SK-N-SH (cell line): ENCODE data around the gene ZNF569. TPM values are rescaled to one million over a fixed set of nuclear protein-coding genes. Genes with fewer than 3 reads are reported as not detected.

ENCODE experiments used
- CTCF ChIA-PET: fragments of 300-600, 350-600 bp; formaldehyde crosslinking; extraction: SDS; loops from one replicate; lab custom pipeline; 2021; lab: Yijun Ruan, JAX
- POLR2A ChIA-PET: fragments of 350-600 bp; sonication (Branson Sonifier 250); formaldehyde crosslinking; extraction: SDS; loops from one replicate; lab custom pipeline; 2020; ENCODE audit warnings: antibody characterized with exemption, inconsistent platforms; lab: Yijun Ruan, JAX
- DNase-seq: peaks from one replicate; pipeline ENCODE4 v3.0.0; 2012
- H2AFZ ChIP-seq: fragments of 200-600 bp; sonication (generic); 2 replicates; pipeline ENCODE4 v1.8.1; 2016; ENCODE audit warnings: antibody characterized with exemption, mild to moderate bottlenecking, low read depth
- H3F3A ChIP-seq: fragments of 200-600 bp; sonication (generic); replicated peaks from 2 replicates; pipeline ENCODE3; 2016; ENCODE audit warnings: antibody characterized with exemption, mild to moderate bottlenecking; ENCODE audit not compliant: insufficient read depth
- H3K27ac ChIP-seq, 2 experiments: fragments of 200-500 bp in 1 of 2; fragments of 200-600 bp in 1 of 2; sonication (Bioruptor generic) in 1 of 2; sonication (generic), shearing (Covaris generic) in 1 of 2; 2 replicates each; pipeline versions ENCODE4 v1.5.1 to v1.6.1; 2014 to 2016; ENCODE audit warnings: low read depth in 2 of 2, inconsistent platforms in 1 of 2, low read length in 1 of 2, mild to moderate bottlenecking in 1 of 2, mixed read lengths in 1 of 2
- H3K27me3 ChIP-seq: fragments of 200-600 bp; sonication (generic), shearing (Covaris generic); 2 replicates; pipeline ENCODE4 v1.6.1; 2016; ENCODE audit warnings: mixed run types; ENCODE audit not compliant: insufficient read depth
- H3K36me3 ChIP-seq, 2 experiments: fragments of 200-500 bp in 1 of 2; fragments of 200-600 bp in 1 of 2; sonication (Bioruptor generic) in 1 of 2; sonication (generic) in 1 of 2; replicated peaks in 1 of 2; 2 replicates each; pipeline versions ENCODE3 to v1.5.1; 2014 to 2016; ENCODE audit warnings: low read length in 1 of 2, mild to moderate bottlenecking in 1 of 2; ENCODE audit not compliant: insufficient read depth in 2 of 2, control insufficient read depth in 1 of 2
- H3K4me1 ChIP-seq, 2 experiments: fragments of 200-500 bp in 1 of 2; fragments of 200-600 bp in 1 of 2; sonication (Bioruptor generic) in 1 of 2; sonication (generic), shearing (Covaris generic) in 1 of 2; 2 replicates each; pipeline versions ENCODE4 v1.5.1 to v1.6.1; 2014 to 2016; ENCODE audit warnings: low read depth in 1 of 2, low read length in 1 of 2, mixed run types in 1 of 2; ENCODE audit not compliant: insufficient read depth in 2 of 2, control insufficient read depth in 1 of 2
- H3K4me2 ChIP-seq: fragments of 200-600 bp; sonication (generic), shearing (Covaris generic); 2 replicates; pipeline ENCODE4 v1.6.1; 2017; ENCODE audit warnings: mixed run types
- H3K4me3 ChIP-seq, 2 experiments: fragments of 200-500 bp in 1 of 2; fragments of 200-600 bp in 1 of 2; sonication (Bioruptor generic) in 1 of 2; sonication (generic), shearing (Covaris generic) in 1 of 2; 2 replicates each; pipeline versions ENCODE4 v1.5.1 to v1.8.1; 2014 to 2016; ENCODE audit warnings: low read depth in 2 of 2, inconsistent platforms in 1 of 2, low read length in 1 of 2, mild to moderate bottlenecking in 1 of 2, mixed read lengths in 1 of 2, moderate library complexity in 1 of 2
- H3K79me2 ChIP-seq: fragments of 200-600 bp; sonication (generic); 2 replicates; pipeline ENCODE4 v1.8.1; 2017; ENCODE audit warnings: mild to moderate bottlenecking; ENCODE audit not compliant: insufficient read depth
- H3K9ac ChIP-seq: fragments of 200-600 bp; sonication (generic); 2 replicates; pipeline ENCODE4 v1.6.1; 2017; ENCODE audit warnings: mixed run types
- H3K9me2 ChIP-seq: fragments of 200-600 bp; sonication (generic); 2 replicates; pipeline ENCODE4 v1.6.1; 2017; ENCODE audit warnings: mixed run types
- H3K9me3 ChIP-seq: fragments of 200-600 bp; sonication (generic); 2 replicates; pipeline ENCODE4 v1.6.1; 2017; ENCODE audit warnings: mixed run types, mild to moderate bottlenecking, moderate library complexity
- H4K20me1 ChIP-seq: fragments of 200-600 bp; sonication (generic); 2 replicates; pipeline ENCODE4 v1.6.1; 2017; ENCODE audit warnings: mild to moderate bottlenecking, mixed run types; ENCODE audit not compliant: insufficient read depth
- CHD2 ChIP-seq: fragments of 150-350 bp; IDR thresholded peaks from 2 replicates; pipeline ENCODE4 v1.6.1; 2018; ENCODE audit warnings: low read length; ENCODE audit not compliant: partially characterized antibody
- ELF1 ChIP-seq: IDR thresholded peaks from 2 replicates; pipeline ENCODE4 v1.4.0; 2012
- EP300 ChIP-seq, 2 experiments: IDR thresholded peaks; 2 replicates each; pipeline versions ENCODE4 v1.4.0 to v1.6.1; 2012; ENCODE audit warnings: borderline replicate concordance in 1 of 2, low read depth in 1 of 2, low read length in 1 of 2
- FOXJ3 ChIP-seq: sonication (generic); formaldehyde crosslinking; IDR thresholded peaks from 2 replicates; pipeline ENCODE4 v1.5.1; 2020; ENCODE audit warnings: mild to moderate bottlenecking, missing genetic modification reagents
- FOXM1 ChIP-seq: IDR thresholded peaks from 2 replicates; pipeline ENCODE4 v1.4.0; 2012; ENCODE audit warnings: low read depth, mild to moderate bottlenecking
- GABPA ChIP-seq: IDR thresholded peaks from 2 replicates; pipeline ENCODE4 v1.4.0; 2012; ENCODE audit warnings: low read depth, mild to moderate bottlenecking
- JUND ChIP-seq: IDR thresholded peaks from 2 replicates; pipeline ENCODE4 v1.4.0; 2012
- NFIC ChIP-seq: IDR thresholded peaks from 2 replicates; pipeline ENCODE4 v1.4.0; 2012; ENCODE audit warnings: borderline replicate concordance
- POLR2AphosphoS5 ChIP-seq: IDR thresholded peaks from 2 replicates; pipeline ENCODE4 v1.6.1; 2012; ENCODE audit warnings: low read depth, low read length
- RAD21 ChIP-seq: IDR thresholded peaks from 2 replicates; pipeline ENCODE4 v1.6.1; 2012; ENCODE audit warnings: mild to moderate bottlenecking, low read length
- RCOR1 ChIP-seq: fragments of 150-350 bp; IDR thresholded peaks from 2 replicates; pipeline ENCODE4 v1.6.1; 2017; ENCODE audit warnings: antibody characterized with exemption, low read length
- REST ChIP-seq: IDR thresholded peaks from 2 replicates; pipeline ENCODE4 v1.6.1; 2012; ENCODE audit warnings: mild to moderate bottlenecking, low read depth, low read length, moderate library complexity
- RXRA ChIP-seq: IDR thresholded peaks from 2 replicates; pipeline ENCODE4 v1.4.0; 2012; ENCODE audit warnings: low read depth, mild to moderate bottlenecking, borderline replicate concordance
- SMC3 ChIP-seq: IDR thresholded peaks from 2 replicates; pipeline ENCODE4 v1.6.1; 2012; ENCODE audit warnings: low read depth, low read length, improper control_type of control experiment
- USF1 ChIP-seq: IDR thresholded peaks from 2 replicates; pipeline ENCODE4 v1.4.0; 2012; ENCODE audit warnings: low read depth, borderline replicate concordance
- USF2 ChIP-seq: fragments of 150-350 bp; IDR thresholded peaks from 2 replicates; pipeline ENCODE4 v1.6.1; 2017; ENCODE audit warnings: antibody characterized with exemption, low read length, low read depth, borderline replicate concordance
- YY1 ChIP-seq: IDR thresholded peaks from 2 replicates; pipeline ENCODE4 v1.4.0; 2012; ENCODE audit warnings: low read depth, mild to moderate bottlenecking
- WGBS: methylation state at CpG from one replicate; pipeline ENCODE4 v1.1.6; 2017; ENCODE audit warnings: low lambda C conversion rate; 5-methylcytosine and 5-hydroxymethylcytosine counted together
- polyA plus RNA-seq, 3 experiments: library from polyadenylated mRNA; depleted of rRNA; stranded (reverse); fragments of >200 nt; gene quantifications; 2 replicates each; pipeline ENCODE4 v1.2.3, GENCODE V29; 2012

Gene ZNF569
- polyA plus RNA-seq, 1 of the 3 experiments (the other 2 are of a cell fraction) = 2.0 TPM

GRCh38 chr19:37470216-37470615, 3.0 kb upstream of the ZNF569 start:
- H3K27ac ChIP-seq = no peak overlapping the region
- peak overlapping the region; percentile 91 for H3K4me3 ChIP-seq
- H2AFZ ChIP-seq = no peak overlapping the region
- peaks cover under 1 to 26% of the 10 kb centered on the region in 2 experiments for H3K36me3 ChIP-seq
- no peaks in the 10 kb centered on the region for H4K20me1 ChIP-seq
- CTCF ChIA-PET = no interaction called here
- peaks cover 4% of the 10 kb centered on the region; the same call in 1 of the 2 replicates for H3K9me3 ChIP-seq
- H3K27me3 ChIP-seq = no peaks in the 10 kb centered on the region
- peaks cover 30% of the 10 kb centered on the region for H3K79me2 ChIP-seq
- peak overlapping the region; percentile 82 for H3K4me2 ChIP-seq
- no peak overlapping the region for H3K9ac ChIP-seq
- POLR2A ChIA-PET = no interaction called here
- peaks cover 10% of the 10 kb centered on the region for H3F3A ChIP-seq
- H3K4me1 ChIP-seq = peaks cover 0 to 9% of the 10 kb centered on the region in 2 experiments; a peak in 2 of 4 replicates
- no peak for TF ChIP-seq NFIC
- no peak for TF ChIP-seq RXRA
- no peak for TF ChIP-seq POLR2AphosphoS5
- no peak for TF ChIP-seq GABPA
- no peak for TF ChIP-seq REST
- TF ChIP-seq USF2 = no peak
- no peak for TF ChIP-seq CHD2
- no peak for TF ChIP-seq RCOR1
- TF ChIP-seq ELF1 = no peak
- TF ChIP-seq JUND = no peak
- no peak for TF ChIP-seq FOXM1
- TF ChIP-seq YY1 = no peak
- no peak for TF ChIP-seq EP300 (IDR thresholded peaks at IDR 0.05; ENCODE audit: borderline replicate concordance in 1 of 2, low read depth in 1 of 2, low read length in 1 of 2)
- no peak for TF ChIP-seq USF1
- no peak for TF ChIP-seq FOXJ3
- TF ChIP-seq RAD21 = no peak
- no peak for TF ChIP-seq SMC3
- 66% methylated on average over 4 of the region's 4 CpGs for WGBS
- no peak for DNase-seq
- no peaks in the 10 kb centered on the region for H3K9me2 ChIP-seq
